HCT116 (cell line): ENCODE results near the gene GNB5. TPM values are rescaled to one million over a fixed set of nuclear protein-coding genes. Genes with fewer than 3 reads are reported as not detected.

Source experiments
- ATAC-seq: fragments of 200-7000 bp; cut with Tn5 transposase; 2 replicates; pipeline ENCODE4 v1.9.1; 2020; ENCODE audit warnings: mild to moderate bottlenecking, moderate library complexity
- BruUV-seq: library from RNA; stranded (reverse); fragments of 400-500 nt; replicated peaks from 2 replicates; lab custom pipeline; 2021; lab: Mats Ljungman, UMichigan
- CTCF ChIA-PET: fragments of 300-600 bp; sonication (Branson Sonifier 250); formaldehyde crosslinking; loops from one replicate; lab custom pipeline; 2021; ENCODE audit warnings: antibody characterized with exemption; lab: Charles Lee
- POLR2A ChIA-PET: fragments of 300-600, 350-600 bp; sonication (Branson Sonifier 250); formaldehyde crosslinking; loops from one replicate; lab custom pipeline; 2021; ENCODE audit warnings: antibody characterized with exemption; lab: Charles Lee
- RAD21 ChIA-PET, 2 experiments: fragments of 300-600 bp; sonication (Branson Sonifier 250); formaldehyde crosslinking; loops; one replicate each; lab custom pipeline; 2023; ENCODE audit warnings: low total read pairs in 2 of 2; ENCODE audit not compliant: uncharacterized antibody in 2 of 2, unreplicated experiment in 2 of 2, low non-redundant PET in 1 of 2; lab: Charles Lee
- DNase-seq: peaks from one replicate; pipeline ENCODE4 v3.0.0-alpha.2; 2010; ENCODE audit warnings: low read depth, low spot score
- H2AFZ ChIP-seq: fragments of 200-600 bp; shearing (Covaris generic), sonication (generic); 2 replicates; pipeline ENCODE4 v1.6.1; 2017; ENCODE audit warnings: low read depth, mixed run types, mixed read lengths, antibody characterized with exemption, low read length; ENCODE audit not compliant: poor library complexity, severe bottlenecking
- H3K27ac ChIP-seq: 2 replicates; pipeline ENCODE4 v1.5.1; 2012; ENCODE audit warnings: low read depth, low read length
- H3K27me3 ChIP-seq: fragments of 200-600 bp; sonication (generic); 2 replicates; pipeline ENCODE4 v1.6.1; 2016; ENCODE audit warnings: mixed run types, low read length, mixed read lengths; ENCODE audit not compliant: insufficient read depth
- H3K36me3 ChIP-seq, 2 experiments: fragments of 200-500 bp in 1 of 2; fragments of 200-600 bp in 1 of 2; sonication (Bioruptor generic) in 1 of 2; sonication (generic) in 1 of 2; 2 replicates each; pipeline versions ENCODE4 v1.5.1 to v1.6.1; 2014 to 2016; ENCODE audit warnings: low read length in 2 of 2, inconsistent platforms in 1 of 2, mixed read lengths in 1 of 2, mixed run types in 1 of 2; ENCODE audit not compliant: insufficient read depth in 2 of 2, control insufficient read depth in 1 of 2
- H3K4me1 ChIP-seq, 2 experiments: fragments of 200-600 bp in 1 of 2; sonication (generic) in 1 of 2; 2 replicates each; pipeline versions ENCODE4 v1.5.1 to v1.6.1; 2012 to 2017; ENCODE audit warnings: low read length in 2 of 2, inconsistent platforms in 1 of 2, mild to moderate bottlenecking in 1 of 2, mixed read lengths in 1 of 2, mixed run types in 1 of 2, moderate library complexity in 1 of 2; ENCODE audit not compliant: insufficient read depth in 2 of 2, control insufficient read depth in 1 of 2
- H3K4me2 ChIP-seq: fragments of 200-600 bp; sonication (generic); 2 replicates; pipeline ENCODE4 v1.6.1; 2017; ENCODE audit warnings: mixed run types, low read length, mixed read lengths
- H3K4me3 ChIP-seq, 2 experiments: fragments of 200-600 bp in 1 of 2; sonication (generic) in 1 of 2; replicated peaks in 1 of 2; 2 replicates each; pipeline ENCODE4 v1.5.1; 2011 to 2016; ENCODE audit warnings: low read length in 2 of 2, control low read depth in 1 of 2, low read depth in 1 of 2, mild to moderate bottlenecking in 1 of 2, mixed read lengths in 1 of 2, mixed run types in 1 of 2
- H3K79me2 ChIP-seq: fragments of 200-600 bp; sonication (generic); 2 replicates; pipeline ENCODE4 v1.6.1; 2017; ENCODE audit warnings: mild to moderate bottlenecking, mixed run types, low read length, moderate library complexity, mixed read lengths; ENCODE audit not compliant: insufficient read depth
- H3K9ac ChIP-seq: fragments of 200-600 bp; sonication (generic); 2 replicates; pipeline ENCODE4 v1.6.1; 2016; ENCODE audit warnings: low read length, mixed read lengths
- H3K9me2 ChIP-seq: fragments of 200-600 bp; sonication (generic), shearing (Covaris generic); 2 replicates; pipeline ENCODE4 v1.6.1; 2017; ENCODE audit warnings: mixed run types, mild to moderate bottlenecking, moderate library complexity; ENCODE audit not compliant: insufficient read depth
- H3K9me3 ChIP-seq, 2 experiments: fragments of 200-500 bp in 1 of 2; fragments of 200-600 bp in 1 of 2; sonication (Bioruptor generic) in 1 of 2; sonication (generic) in 1 of 2; 2 replicates each; pipeline ENCODE4 v1.6.1; 2014 to 2017; ENCODE audit warnings: low read length in 2 of 2, mixed read lengths in 2 of 2, inconsistent platforms in 1 of 2, low read depth in 1 of 2, mild to moderate bottlenecking in 1 of 2, mixed run types in 1 of 2, moderate library complexity in 1 of 2; ENCODE audit not compliant: control insufficient read depth in 1 of 2, insufficient read depth in 1 of 2
- H4K20me1 ChIP-seq: fragments of 200-600 bp; sonication (generic), shearing (Covaris generic); 2 replicates; pipeline ENCODE4 v1.6.1; 2017; ENCODE audit warnings: mixed run types, mild to moderate bottlenecking, moderate library complexity; ENCODE audit not compliant: insufficient read depth
- CBX3 ChIP-seq: IDR thresholded peaks from 2 replicates; pipeline ENCODE4 v1.6.1; 2012; ENCODE audit warnings: low read depth
- EZH2 ChIP-seq: fragments of 200-600 bp; sonication (generic); IDR thresholded peaks from 2 replicates; pipeline ENCODE4 v1.6.1; 2017; ENCODE audit warnings: antibody characterized with exemption, mixed run types
- FOSL1 ChIP-seq: IDR thresholded peaks from 2 replicates; pipeline ENCODE4 v1.6.1; 2012; ENCODE audit warnings: low read depth
- JUND ChIP-seq: IDR thresholded peaks from 2 replicates; pipeline ENCODE4 v1.6.1; 2012
- POLR2A ChIP-seq: IDR thresholded peaks from 2 replicates; pipeline ENCODE4 v1.7.0; 2011; ENCODE audit warnings: borderline replicate concordance; ENCODE audit not compliant: insufficient read depth, insufficient read length; ENCODE audit errors: extremely low read depth
- POLR2AphosphoS5 ChIP-seq: IDR thresholded peaks from 2 replicates; pipeline ENCODE4 v1.6.1; 2011; ENCODE audit warnings: mild to moderate bottlenecking, low read depth, low read length, moderate library complexity
- RAD21 ChIP-seq: IDR thresholded peaks from 2 replicates; pipeline ENCODE4 v1.6.1; 2012; ENCODE audit warnings: low read depth, mild to moderate bottlenecking
- TCF7L2 ChIP-seq: IDR thresholded peaks from 2 replicates; pipeline ENCODE4 v1.7.0; 2011; ENCODE audit warnings: borderline replicate concordance, inconsistent platforms; ENCODE audit not compliant: insufficient read depth, insufficient read length; ENCODE audit errors: extremely low read depth
- intact Hi-C: fragments of 100-400 bp; cut with micrococcal nuclease; formaldehyde crosslinking; loops from 2 replicates; pipeline ENCODE4 v1.10.0; 2022
- total RNA-seq: library from RNA; stranded (reverse); gene quantifications from one replicate; pipeline ENCODE4 v1.2.1, GENCODE V29; 2021; ENCODE audit not compliant: unreplicated experiment
- TF ChIP-seq, protein P1 (sequence below): IDR thresholded peaks from 2 replicates; pipeline ENCODE4 v1.6.1; 2012

GNB5 gene
- total RNA-seq, 1 experiment from 2014 or later: 27.6 TPM

DNA sequence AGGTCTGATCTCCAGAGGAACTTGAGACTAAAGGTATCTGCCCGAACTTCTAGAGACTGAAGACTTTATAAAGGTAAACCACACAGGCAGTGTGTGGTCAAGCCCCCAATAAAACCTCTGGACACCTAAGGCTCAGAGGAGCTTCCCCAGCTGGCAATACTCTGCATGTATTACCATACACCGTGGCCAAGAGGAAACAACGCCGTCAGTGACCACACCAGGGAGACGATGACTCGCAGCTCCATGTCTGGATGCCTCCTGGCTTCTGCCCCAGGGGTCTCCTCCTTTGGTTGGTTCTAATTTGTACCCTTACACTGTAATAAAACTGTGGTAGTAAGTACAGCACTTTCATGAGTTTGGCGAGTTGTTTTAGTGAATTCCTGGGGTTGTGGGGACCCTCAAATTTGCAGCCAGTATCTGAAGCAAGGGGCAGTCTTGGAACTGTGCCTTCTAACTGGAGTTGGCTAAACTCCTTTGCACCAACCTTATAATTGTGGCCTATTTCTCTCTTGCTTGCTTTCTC is 46.5 kb downstream of the GNB5 start:
- DNase-seq: no peak
- ChIA-PET CTCF (interaction anchor here (0.8 kb wide), 1 partner anchor 28 kb away, joined by 3 read pairs; no protein-coding TSS in a partner anchor), RAD21 (no interaction called here), POLR2A (no interaction called here)
- H4K20me1 ChIP-seq: no peaks in the 10 kb centered on the region
- no TSS peak for BruUV-seq
- no peak overlapping the region for H3K27ac ChIP-seq
- H3K4me3 ChIP-seq: no peak overlapping the region
- no peaks in the 10 kb centered on the region for H3K27me3 ChIP-seq
- intact Hi-C loops: no loop called here
- H3K9me2 ChIP-seq: no peaks in the 10 kb centered on the region
- no peak; the same call in 1 of the 2 replicates for ATAC-seq
- H3K79me2 ChIP-seq: no peaks in the 10 kb centered on the region
- H3K9ac ChIP-seq: no peak overlapping the region
- peaks cover 0 to 13% of the 10 kb centered on the region in 2 experiments; a peak in 2 of 4 replicates for H3K4me1 ChIP-seq
- H3K4me2 ChIP-seq: no peak overlapping the region
- peaks cover 0 to 2% of the 10 kb centered on the region in 2 experiments; a peak in 1 of 4 replicates for H3K36me3 ChIP-seq
- no peak for TF ChIP-seq FOSL1
- no peak for TF ChIP-seq EZH2
- TF ChIP-seq, protein P1, sequence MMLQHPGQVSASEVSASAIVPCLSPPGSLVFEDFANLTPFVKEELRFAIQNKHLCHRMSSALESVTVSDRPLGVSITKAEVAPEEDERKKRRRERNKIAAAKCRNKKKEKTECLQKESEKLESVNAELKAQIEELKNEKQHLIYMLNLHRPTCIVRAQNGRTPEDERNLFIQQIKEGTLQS: no peak
- no peaks in the 10 kb centered on the region for H3K9me3 ChIP-seq
- H2AFZ ChIP-seq: no peak overlapping the region

- 0 out of 2 replicates have a peak overlapping the region, but pooled peaks have one; percentile 7 for H3K4me2 ChIP-seq
- H3K4me3 ChIP-seq: no peak overlapping the region
- BruUV-seq: no TSS peak
- H3K4me1 ChIP-seq: peaks cover 0 to 13% of the 10 kb centered on the region in 2 experiments; a peak in 2 of 4 replicates
- H4K20me1 ChIP-seq: no peaks in the 10 kb centered on the region
- H3K9ac ChIP-seq: no peak overlapping the region
- H2AFZ ChIP-seq: no peak overlapping the region
- TF ChIP-seq POLR2AphosphoS5 (no peak), CBX3 (no peak), POLR2A (no peak), JUND (no peak), TCF7L2 (no peak), RAD21 (no peak)
- DNase-seq (no peak), ATAC-seq (0 out of 2 replicates have a peak, but pooled peaks have one; percentile 38)
- no peaks in the 10 kb centered on the region for H3K9me3 ChIP-seq
- CTCF ChIA-PET: no interaction called here
- no peaks in the 10 kb centered on the region for H3K27me3 ChIP-seq
- RAD21 ChIA-PET: no interaction called here
- POLR2A ChIA-PET: no interaction called here
- no peak overlapping the region for H3K27ac ChIP-seq
- no peaks in the 10 kb centered on the region for H3K79me2 ChIP-seq
- H3K9me2 ChIP-seq: no peaks in the 10 kb centered on the region
- intact Hi-C loops: no loop called here
- H3K36me3 ChIP-seq: peaks cover 0 to 2% of the 10 kb centered on the region in 2 experiments; a peak in 1 of 4 replicates
Measured at GRCh38 chr15:52143873-52144272, 47.3 kb downstream of the GNB5 start.
